H9 (cell line): Measurements from ENCODE around the gene PAPLN. TPM values are rescaled to one million over a fixed set of nuclear protein-coding genes. Genes with fewer than 3 reads are reported as not detected.

Experiments
- DNase-seq: peaks from one replicate; pipeline ENCODE4 v3.0.0-alpha.2; 2017
- H2AFZ ChIP-seq: one replicate; pipeline ENCODE4 v1.6.1; 2013; ENCODE audit warnings: mild to moderate bottlenecking, low read length, control low read depth, moderate library complexity
- H2AK5ac ChIP-seq: 2 replicates; pipeline ENCODE4 v1.6.1; 2013; ENCODE audit warnings: low read length, control low read depth, mixed read lengths; ENCODE audit not compliant: insufficient read length
- H2BK120ac ChIP-seq: one replicate; pipeline ENCODE4 v1.6.1; 2013; ENCODE audit warnings: low read depth, mild to moderate bottlenecking, low read length, control low read depth, inconsistent platforms; ENCODE audit not compliant: poor library complexity, severe bottlenecking
- H2BK12ac ChIP-seq: 2 replicates; pipeline ENCODE4 v1.6.1; 2013; ENCODE audit warnings: low read length, control low read depth, mixed read lengths, low read depth; ENCODE audit not compliant: insufficient read length
- H2BK15ac ChIP-seq: 2 replicates; pipeline ENCODE4 v1.6.1; 2013; ENCODE audit warnings: low read depth, low read length, control low read depth
- H2BK20ac ChIP-seq: one replicate; pipeline ENCODE4 v1.6.1; 2013; ENCODE audit warnings: low read depth, mild to moderate bottlenecking, low read length, control low read depth, inconsistent platforms; ENCODE audit not compliant: poor library complexity, severe bottlenecking
- H2BK5ac ChIP-seq: 2 replicates; pipeline ENCODE4 v1.6.1; 2013; ENCODE audit warnings: low read length, control low read depth, mixed read lengths; ENCODE audit not compliant: insufficient read length
- H3K14ac ChIP-seq: 2 replicates; pipeline ENCODE4 v1.6.1; 2013; ENCODE audit warnings: low read length, control low read depth; ENCODE audit not compliant: insufficient read depth
- H3K18ac ChIP-seq: 2 replicates; pipeline ENCODE4 v1.6.1; 2013; ENCODE audit warnings: low read depth, mild to moderate bottlenecking, mixed read lengths, low read length, control low read depth; ENCODE audit not compliant: insufficient read length
- H3K23ac ChIP-seq: 2 replicates; pipeline ENCODE4 v1.6.1; 2013; ENCODE audit warnings: low read length, control low read depth, mixed read lengths, low read depth; ENCODE audit not compliant: insufficient read length
- H3K23me2 ChIP-seq: 2 replicates; pipeline ENCODE4 v1.6.1; 2013; ENCODE audit warnings: low read depth, mild to moderate bottlenecking, mixed read lengths, low read length, control low read depth; ENCODE audit not compliant: insufficient read length, poor library complexity, severe bottlenecking
- H3K27ac ChIP-seq: 2 replicates; pipeline ENCODE4 v1.5.1; 2013; ENCODE audit warnings: low read length, control low read depth, mixed read lengths, low read depth; ENCODE audit not compliant: insufficient read length
- H3K27me3 ChIP-seq: 2 replicates; pipeline ENCODE4 v1.6.1; 2013; ENCODE audit warnings: low read length, control low read depth, inconsistent platforms; ENCODE audit not compliant: insufficient read depth
- H3K4ac ChIP-seq: 2 replicates; pipeline ENCODE4 v1.6.1; 2013; ENCODE audit warnings: low read depth, mild to moderate bottlenecking, control low read depth, inconsistent platforms, low read length, moderate library complexity
- H3K4me1 ChIP-seq: 2 replicates; pipeline ENCODE4 v1.6.1; 2013; ENCODE audit warnings: low read length, control low read depth, inconsistent platforms; ENCODE audit not compliant: insufficient read depth
- H3K4me2 ChIP-seq: 2 replicates; pipeline ENCODE4 v1.6.1; 2013; ENCODE audit warnings: low read length, control low read depth, mixed read lengths; ENCODE audit not compliant: insufficient read length, insufficient read depth
- H3K56ac ChIP-seq: 2 replicates; pipeline ENCODE4 v1.6.1; 2013; ENCODE audit warnings: low read depth, mild to moderate bottlenecking, mixed read lengths, low read length, control low read depth; ENCODE audit not compliant: insufficient read length
- H3K79me1 ChIP-seq: 2 replicates; pipeline ENCODE4 v1.6.1; 2013; ENCODE audit warnings: low read depth, mild to moderate bottlenecking, moderate library complexity, low read length, control low read depth, inconsistent platforms; ENCODE audit not compliant: insufficient read depth, poor library complexity, severe bottlenecking
- H3K79me2 ChIP-seq: 2 replicates; pipeline ENCODE4 v1.6.1; 2013; ENCODE audit warnings: low read length, control low read depth, inconsistent platforms; ENCODE audit not compliant: insufficient read depth
- H3K9ac ChIP-seq: 2 replicates; pipeline ENCODE4 v1.6.1; 2013; ENCODE audit warnings: low read length, control low read depth, mixed read lengths; ENCODE audit not compliant: insufficient read length; ENCODE audit errors: extremely low read depth
- H3K9me3 ChIP-seq: one replicate; pipeline ENCODE4 v1.6.1; 2013; ENCODE audit warnings: low read depth, low read length, inconsistent platforms; ENCODE audit not compliant: control insufficient read depth
- H3T11ph ChIP-seq: one replicate; pipeline ENCODE4 v1.6.1; 2013; ENCODE audit warnings: mild to moderate bottlenecking, low read length, control low read depth, inconsistent platforms
- H4K20me1 ChIP-seq: one replicate; pipeline ENCODE4 v1.6.1; 2013; ENCODE audit not compliant: control insufficient read depth, insufficient read length, insufficient read depth
- H4K5ac ChIP-seq: 2 replicates; pipeline ENCODE4 v1.6.1; 2013; ENCODE audit warnings: low read depth, mild to moderate bottlenecking, mixed read lengths, low read length, control low read depth; ENCODE audit not compliant: insufficient read length
- H4K8ac ChIP-seq: replicated peaks from 2 replicates; pipeline ENCODE4 v1.6.1; 2013; ENCODE audit warnings: low read length, control low read depth, mixed read lengths, low read depth; ENCODE audit not compliant: insufficient read length
- H4K91ac ChIP-seq: 2 replicates; pipeline ENCODE4 v1.6.1; 2013; ENCODE audit warnings: low read depth, mild to moderate bottlenecking, moderate library complexity, mixed read lengths, low read length, control low read depth; ENCODE audit not compliant: insufficient read length
- H3K27ac Mint-ChIP-seq, 3 experiments: 2 replicates in 2 of 3; 3 replicates in 1 of 3; pipeline ENCODE4 v1.8.0; 2020 to 2021; ENCODE audit warnings: mixed read lengths in 3 of 3, mild to moderate bottlenecking in 1 of 3, moderate library complexity in 1 of 3
- H3K27me3 Mint-ChIP-seq: 2 replicates; pipeline ENCODE4 v1.8.0; 2021; ENCODE audit warnings: low read depth, mild to moderate bottlenecking, moderate library complexity, mixed read lengths
- H3K36me3 Mint-ChIP-seq, 3 experiments: 2 replicates in 2 of 3; 3 replicates in 1 of 3; pipeline ENCODE4 v1.8.0; 2020 to 2021; ENCODE audit warnings: low read depth in 3 of 3, mixed read lengths in 3 of 3; ENCODE audit not compliant: insufficient read depth in 1 of 3
- H3K4me1 Mint-ChIP-seq, 2 experiments: 2 replicates each; pipeline ENCODE4 v1.8.0; 2020; ENCODE audit warnings: mixed read lengths in 2 of 2
- H3K4me3 Mint-ChIP-seq, 2 experiments: 2 replicates in 1 of 2; 3 replicates in 1 of 2; pipeline ENCODE4 v1.8.0; 2020 to 2021; ENCODE audit warnings: mild to moderate bottlenecking in 2 of 2, mixed read lengths in 2 of 2, moderate library complexity in 1 of 2
- H3K9me3 Mint-ChIP-seq, 2 experiments: 2 replicates in 1 of 2; 3 replicates in 1 of 2; pipeline ENCODE4 v1.8.0; 2020; ENCODE audit warnings: mild to moderate bottlenecking in 2 of 2, mixed read lengths in 2 of 2, moderate library complexity in 1 of 2
- WGBS: extraction: QIAGEN DNeasy Blood & Tissue Kit; methylation state at CpG from one replicate; pipeline ENCODE4 v1.1.7; 2013; ENCODE audit warnings: missing lambda C conversion rate, low lambda C conversion rate, mixed read lengths; ENCODE audit not compliant: insufficient read length; ENCODE audit errors: extremely low coverage; 5-methylcytosine and 5-hydroxymethylcytosine counted together
- total RNA-seq: library from RNA; stranded (reverse); gene quantifications from 2 replicates; pipeline ENCODE4 v1.2.1, GENCODE V29; 2021
- TF ChIP-seq, protein P1 (sequence below): fragments of 200-600 bp; sonication (generic); conservative IDR thresholded peaks from 3 replicates; pipeline ENCODE4 v1.8.0; 2021; ENCODE audit warnings: antibody characterized with exemption, mild to moderate bottlenecking

Gene PAPLN
- total RNA-seq, 1 experiment from 2014 or later = 8.5 TPM

- Histone ChIP-seq H3K56ac (no peak overlapping the region), H2AFZ (no peak overlapping the region), H3K27ac (no peak overlapping the region), H2BK15ac (no peak overlapping the region), H3K23me2 (peaks cover 16% of the 10 kb centered on the region), H3K79me1 (no peaks in the 10 kb centered on the region), H3K23ac (no peak overlapping the region), H3K27me3 (peaks cover 20% of the 10 kb centered on the region), H2AK5ac (no peak overlapping the region), H2BK12ac (no peak overlapping the region), H4K20me1 (no peaks in the 10 kb centered on the region), H3K9me3 (no peaks in the 10 kb centered on the region), H2BK20ac (no peak overlapping the region), H4K91ac (no peak overlapping the region), H2BK120ac (no peak overlapping the region), H2BK5ac (no peak overlapping the region), H3K4ac (no peak overlapping the region), H4K5ac (no peak overlapping the region), H3K18ac (no peak overlapping the region), H3K4me1 (peaks cover 4% of the 10 kb centered on the region; the same call in 1 of the 2 replicates), H3K14ac (no peak overlapping the region), H3T11ph (no peak overlapping the region), H3K4me2 (peak overlapping the region; percentile 47), H3K9ac (no peak overlapping the region), H4K8ac (no peak overlapping the region), H3K79me2 (no peaks in the 10 kb centered on the region)
- WGBS = no CpG with 5 or more reads among the region's 11 CpGs
- Mint-ChIP-seq H3K27ac (no peak overlapping the region), H3K36me3 (peaks cover 0 to 3% (median 0%) of the 10 kb centered on the region in 3 experiments; a peak in 1 of 7 replicates), H3K4me1 (peaks cover 50 to 59% of the 10 kb centered on the region in 2 experiments), H3K9me3 (no peaks in the 10 kb centered on the region; a peak in 1 of 5 replicates), H3K4me3 (peak overlapping the region; percentile 55 to 77), H3K27me3 (peaks cover 71% of the 10 kb centered on the region)
- no peak for DNase-seq
- TF ChIP-seq, protein P1, sequence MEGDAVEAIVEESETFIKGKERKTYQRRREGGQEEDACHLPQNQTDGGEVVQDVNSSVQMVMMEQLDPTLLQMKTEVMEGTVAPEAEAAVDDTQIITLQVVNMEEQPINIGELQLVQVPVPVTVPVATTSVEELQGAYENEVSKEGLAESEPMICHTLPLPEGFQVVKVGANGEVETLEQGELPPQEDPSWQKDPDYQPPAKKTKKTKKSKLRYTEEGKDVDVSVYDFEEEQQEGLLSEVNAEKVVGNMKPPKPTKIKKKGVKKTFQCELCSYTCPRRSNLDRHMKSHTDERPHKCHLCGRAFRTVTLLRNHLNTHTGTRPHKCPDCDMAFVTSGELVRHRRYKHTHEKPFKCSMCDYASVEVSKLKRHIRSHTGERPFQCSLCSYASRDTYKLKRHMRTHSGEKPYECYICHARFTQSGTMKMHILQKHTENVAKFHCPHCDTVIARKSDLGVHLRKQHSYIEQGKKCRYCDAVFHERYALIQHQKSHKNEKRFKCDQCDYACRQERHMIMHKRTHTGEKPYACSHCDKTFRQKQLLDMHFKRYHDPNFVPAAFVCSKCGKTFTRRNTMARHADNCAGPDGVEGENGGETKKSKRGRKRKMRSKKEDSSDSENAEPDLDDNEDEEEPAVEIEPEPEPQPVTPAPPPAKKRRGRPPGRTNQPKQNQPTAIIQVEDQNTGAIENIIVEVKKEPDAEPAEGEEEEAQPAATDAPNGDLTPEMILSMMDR = no peak
Observed at GRCh38 chr14:73238941-73239340, 1.6 kb downstream of the PAPLN start.
